Activated CD8-positive, alpha-beta memory T cell treated with anti-CD3 and anti-CD28 coated beads, Interleukin-2, amount 50 U/mL, for 24 hours (primary cell): Measurements from ENCODE around the gene STAMBPL1.
"Not testable (repeated sequence)": the region's sequence is repeated elsewhere in the genome, so short reads cannot be mapped to it uniquely, and the experiment has no call there.

Experiments
- DNase-seq: peaks from one replicate; pipeline ENCODE4 v3.0.0-alpha.2; 2020; ENCODE audit errors: extremely low read depth

The STAMBPL1 gene

DNA sequence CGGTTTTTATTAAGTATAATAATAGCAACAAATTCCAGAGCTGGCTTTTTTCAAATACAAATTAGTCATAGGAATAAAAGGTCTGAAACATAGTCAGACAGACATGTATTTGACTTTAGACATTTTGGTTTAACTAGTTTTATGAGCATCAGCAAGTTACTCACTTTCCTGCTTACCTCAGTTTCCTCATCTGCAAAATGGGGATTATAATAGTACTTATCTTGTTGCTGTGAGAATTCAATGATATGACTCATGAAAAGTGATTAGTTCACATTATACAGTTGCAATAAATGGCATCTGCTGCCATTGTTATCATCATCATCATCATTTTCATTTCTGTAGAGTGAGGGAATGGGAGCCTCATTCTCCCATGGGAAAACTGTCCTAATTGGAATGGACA, 39.0 kb downstream of the STAMBPL1 start:
- no peak for DNase-seq

DNA sequence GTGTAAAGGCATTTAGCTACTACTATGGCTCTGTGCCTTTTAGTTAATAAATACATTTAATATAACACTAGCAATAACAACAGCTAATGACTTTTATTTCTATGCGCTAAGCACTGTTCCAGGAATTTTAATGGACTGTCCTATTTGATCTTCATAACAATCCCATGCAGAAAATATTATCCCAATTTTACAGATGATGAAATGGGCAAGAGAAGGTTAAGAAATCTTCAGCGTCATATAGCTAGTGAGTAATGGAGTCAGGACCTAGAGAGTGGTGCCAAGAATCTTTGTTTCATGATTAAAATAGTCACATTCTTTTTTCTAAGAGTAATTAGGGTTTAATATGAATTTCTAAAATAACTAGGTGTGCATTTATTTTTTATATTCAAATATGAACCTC, 40.2 kb downstream of the STAMBPL1 start:
- DNase-seq, result no peak

DNA sequence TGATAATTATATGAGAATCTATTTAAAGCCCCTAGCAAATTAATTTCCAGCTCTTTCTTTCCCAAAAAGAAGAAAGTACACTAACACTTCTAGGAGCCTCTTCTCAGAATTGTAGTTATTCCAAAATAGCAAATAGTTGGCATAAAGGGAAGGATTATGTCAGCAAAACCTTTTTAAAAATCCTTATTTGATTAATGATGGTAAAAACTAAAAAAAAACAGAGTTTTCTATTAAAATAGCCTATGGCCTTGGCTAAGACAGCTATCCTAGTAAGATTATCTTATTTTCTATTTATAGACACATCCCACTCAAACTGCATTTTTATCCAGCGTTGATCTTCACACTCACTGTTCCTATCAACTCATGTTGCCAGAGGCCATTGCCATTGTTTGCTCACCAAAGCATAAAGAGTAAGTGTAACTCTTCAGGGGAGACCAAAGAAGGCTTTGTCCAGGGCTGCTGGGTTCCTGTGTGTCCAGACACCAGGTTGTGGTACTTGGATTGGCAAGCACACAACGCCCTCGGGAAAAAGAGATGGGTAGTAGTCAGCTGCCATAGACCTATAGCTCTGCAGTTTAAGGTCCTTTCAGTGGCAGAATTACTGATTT, 41.0 kb downstream of the STAMBPL1 start:
- DNase-seq, result no peak

DNA sequence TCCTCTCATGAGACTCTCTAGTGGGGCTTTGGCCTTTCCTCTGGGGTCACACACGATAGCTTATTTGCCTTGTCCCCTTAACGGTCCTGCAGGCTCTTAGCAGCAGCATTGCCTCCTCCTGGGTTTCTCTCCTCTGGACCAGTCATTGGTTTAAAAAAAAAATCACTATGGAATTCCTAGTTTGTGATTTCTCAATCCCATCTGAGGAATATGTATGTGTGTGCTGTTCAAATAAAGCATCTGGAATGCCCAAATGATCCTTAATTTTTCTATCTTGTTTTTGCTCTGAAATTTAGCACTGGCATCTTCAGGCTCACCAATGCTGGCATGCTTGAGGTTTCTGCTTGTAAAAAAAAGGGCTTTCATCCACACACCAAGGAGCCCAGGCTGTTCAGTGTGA, 42.0 kb downstream of the STAMBPL1 start:
- DNase-seq, result no peak

DNA sequence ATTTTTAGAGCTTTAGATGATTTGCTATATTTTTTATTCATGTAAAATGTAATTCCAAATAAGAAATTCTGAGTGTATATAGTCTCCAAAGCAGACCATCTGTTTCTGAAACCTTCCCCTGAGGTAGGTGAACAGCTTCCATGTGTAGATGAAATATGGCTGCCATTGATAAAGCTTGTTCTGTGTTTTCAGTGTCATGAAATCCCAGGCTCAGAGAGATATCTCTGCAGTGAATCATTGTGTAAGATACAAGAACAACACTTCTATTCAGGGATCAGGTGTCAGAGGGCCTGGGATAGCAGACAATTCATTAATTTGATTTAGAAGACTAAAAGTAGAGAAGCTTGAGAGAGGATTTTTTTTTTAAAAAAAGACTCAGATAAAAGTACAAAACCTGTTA, 43.5 kb downstream of the STAMBPL1 start:
- DNase-seq, result no peak

DNA sequence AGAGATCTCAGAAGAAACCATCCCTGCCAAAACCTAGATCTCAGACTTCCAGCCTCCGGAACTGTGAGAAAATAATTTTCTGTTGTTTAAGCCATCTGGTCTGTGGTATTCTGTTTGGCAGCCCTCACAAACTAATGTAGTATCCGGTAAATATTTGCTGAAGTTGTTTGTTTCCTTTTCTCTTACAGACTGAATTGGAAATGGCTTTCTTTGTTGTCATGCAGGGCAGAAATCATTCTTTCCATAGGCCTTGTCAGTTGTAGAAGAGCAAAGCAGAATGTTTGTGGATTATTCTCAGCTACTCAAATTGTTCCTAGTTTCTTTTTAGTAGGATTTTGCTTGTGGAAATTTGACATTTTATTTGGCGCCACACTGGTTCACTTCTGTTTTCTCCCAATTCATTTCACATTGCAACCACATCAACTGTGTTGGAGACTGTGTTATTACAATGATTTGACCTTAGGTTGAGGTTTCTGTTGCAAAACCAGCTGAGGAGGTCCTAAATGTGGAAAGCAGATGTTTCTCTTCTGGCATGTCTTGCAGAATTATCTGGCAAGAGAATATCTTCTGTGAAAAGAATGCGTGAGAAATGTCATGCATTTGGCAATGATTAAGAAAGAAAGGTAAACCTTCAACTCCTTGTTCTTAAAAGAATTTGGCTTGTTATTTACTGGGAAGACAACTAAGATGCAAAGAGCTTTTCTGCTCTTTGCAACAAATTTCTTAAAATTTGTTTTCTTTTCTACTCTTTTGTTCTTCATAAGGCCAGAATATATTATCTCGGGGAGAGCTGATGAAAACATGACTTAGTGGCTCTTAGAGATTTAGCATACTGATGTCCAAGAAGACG, 46.7 kb downstream of the STAMBPL1 start:
- DNase-seq, result no peak

DNA sequence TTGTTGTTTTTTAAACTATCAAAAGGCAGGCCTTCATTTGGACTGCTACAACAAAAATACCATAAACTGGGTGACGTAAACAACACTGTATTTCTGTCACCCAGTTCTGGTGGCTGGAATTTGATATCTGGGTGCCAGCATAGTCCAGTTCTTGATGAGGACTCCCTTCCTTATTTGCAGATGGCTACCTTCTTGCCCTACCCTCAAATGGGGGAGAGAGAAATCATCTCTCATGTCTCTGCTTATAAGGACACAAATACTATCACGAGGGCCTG, 47.3 kb downstream of the STAMBPL1 start:
- DNase-seq, result no peak

DNA sequence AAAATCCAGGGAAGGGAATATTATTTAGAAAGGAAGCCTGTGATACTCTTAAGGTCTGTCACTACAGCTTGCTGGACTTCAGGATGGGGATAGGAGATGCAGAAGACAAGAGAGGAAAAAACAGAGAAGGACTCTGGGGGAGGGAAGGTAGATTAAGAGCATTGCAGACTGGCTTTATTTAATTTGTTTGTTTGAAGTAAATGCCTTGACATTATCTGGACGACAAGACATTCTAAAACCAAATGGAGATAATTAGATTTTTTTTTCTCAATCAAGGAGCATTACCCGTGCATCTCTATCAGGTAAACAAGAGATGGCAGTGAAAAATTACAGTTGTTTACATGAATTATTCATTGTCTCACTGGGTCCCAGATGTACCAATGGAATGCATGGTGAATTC, 48.2 kb downstream of the STAMBPL1 start:
- no peak for DNase-seq

DNA sequence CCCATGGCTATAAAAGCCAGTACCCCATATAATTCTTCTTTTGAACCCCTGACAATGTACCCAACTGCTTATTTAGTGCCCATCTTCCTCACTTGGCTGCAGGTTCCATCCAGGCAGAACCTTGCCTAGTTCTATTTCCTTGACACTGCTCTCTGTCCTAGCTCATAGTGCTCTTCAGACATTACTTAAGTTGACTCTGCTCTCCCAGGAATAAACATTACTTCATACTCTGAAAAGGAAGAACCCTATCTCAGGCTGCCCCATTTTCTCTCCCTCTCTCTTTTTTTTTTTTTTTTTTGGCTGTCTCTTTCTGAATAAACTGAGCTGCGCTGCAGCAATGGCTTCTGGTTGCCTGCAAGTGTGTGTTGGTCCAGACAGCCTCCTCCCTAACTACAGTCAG, 51.5 kb downstream of the STAMBPL1 start:
- DNase-seq, result no peak

DNA sequence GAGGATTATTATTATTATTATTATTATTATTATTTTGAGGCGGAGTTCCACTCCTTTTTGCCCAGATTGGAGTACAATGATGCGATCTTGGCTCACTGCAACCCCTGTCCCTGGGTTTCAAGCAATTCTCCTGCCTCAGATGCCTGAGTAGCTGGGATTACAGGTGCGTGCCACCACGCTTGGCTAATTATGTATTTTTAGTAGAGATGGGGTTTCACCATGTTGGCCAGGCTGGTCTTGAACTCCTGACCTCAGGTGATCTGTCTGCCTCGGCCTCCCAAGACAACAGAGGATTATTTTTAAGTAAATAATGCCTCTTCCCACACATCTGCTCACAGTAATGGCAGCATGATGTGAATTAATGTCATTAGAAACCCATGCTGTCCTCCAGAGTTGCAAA, 52.0 kb downstream of the STAMBPL1 start:
- DNase-seq, result not testable (repeated sequence)

DNA sequence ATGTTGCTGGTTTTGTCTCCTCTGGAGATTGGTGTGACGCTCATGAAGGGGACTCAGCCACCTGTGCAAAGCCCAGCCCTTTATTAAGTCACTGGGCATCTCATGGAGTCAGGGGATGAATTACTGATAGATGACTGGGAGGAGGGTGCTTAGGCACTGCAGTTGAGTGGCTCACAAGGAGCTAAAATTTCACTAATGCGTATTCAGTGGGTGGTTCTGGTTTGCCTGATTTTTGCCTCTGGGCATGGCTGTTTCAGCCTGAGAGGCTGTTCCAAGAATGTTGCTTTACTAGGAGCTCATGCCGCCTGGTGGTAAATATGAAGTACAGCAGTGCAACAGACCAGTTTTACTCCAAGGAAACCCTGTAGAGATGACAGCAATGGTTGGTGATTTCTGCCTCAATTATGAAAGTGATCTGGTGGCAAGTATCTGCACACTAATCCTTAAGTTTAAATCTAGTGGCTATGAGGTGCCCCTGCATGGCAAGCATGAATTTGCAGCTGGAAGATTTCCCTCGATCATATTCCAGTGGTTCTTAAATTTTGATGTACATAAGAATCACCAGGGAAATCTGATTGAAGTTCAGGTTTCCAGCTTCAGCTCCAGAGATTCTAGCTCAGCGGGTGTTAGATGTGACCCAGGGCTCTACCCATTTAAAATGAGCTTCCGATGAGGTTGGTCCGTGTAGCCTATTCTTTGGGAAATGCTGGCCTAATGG, 52.7 kb downstream of the STAMBPL1 start:
- no peak for DNase-seq

DNA sequence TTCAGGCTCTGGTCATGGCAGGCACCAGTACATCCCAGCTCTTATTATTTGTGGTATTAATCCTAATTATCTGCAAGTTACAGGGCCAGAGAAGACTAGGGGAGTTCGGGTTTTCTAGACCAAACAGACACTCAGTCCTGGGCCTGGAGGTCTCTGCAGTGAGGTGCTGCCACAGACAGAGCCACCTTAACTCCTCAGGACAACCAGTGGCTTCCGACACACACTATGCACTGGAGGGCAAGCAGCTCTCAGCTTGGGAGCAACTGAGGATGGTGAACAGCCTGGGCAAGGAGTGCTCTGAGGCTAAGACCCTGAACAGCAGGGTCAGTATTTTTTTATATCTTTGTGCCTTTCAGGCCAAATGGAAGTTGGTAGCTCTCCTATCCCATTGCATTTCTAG, 53.5 kb downstream of the STAMBPL1 start:
- no peak for DNase-seq

DNA sequence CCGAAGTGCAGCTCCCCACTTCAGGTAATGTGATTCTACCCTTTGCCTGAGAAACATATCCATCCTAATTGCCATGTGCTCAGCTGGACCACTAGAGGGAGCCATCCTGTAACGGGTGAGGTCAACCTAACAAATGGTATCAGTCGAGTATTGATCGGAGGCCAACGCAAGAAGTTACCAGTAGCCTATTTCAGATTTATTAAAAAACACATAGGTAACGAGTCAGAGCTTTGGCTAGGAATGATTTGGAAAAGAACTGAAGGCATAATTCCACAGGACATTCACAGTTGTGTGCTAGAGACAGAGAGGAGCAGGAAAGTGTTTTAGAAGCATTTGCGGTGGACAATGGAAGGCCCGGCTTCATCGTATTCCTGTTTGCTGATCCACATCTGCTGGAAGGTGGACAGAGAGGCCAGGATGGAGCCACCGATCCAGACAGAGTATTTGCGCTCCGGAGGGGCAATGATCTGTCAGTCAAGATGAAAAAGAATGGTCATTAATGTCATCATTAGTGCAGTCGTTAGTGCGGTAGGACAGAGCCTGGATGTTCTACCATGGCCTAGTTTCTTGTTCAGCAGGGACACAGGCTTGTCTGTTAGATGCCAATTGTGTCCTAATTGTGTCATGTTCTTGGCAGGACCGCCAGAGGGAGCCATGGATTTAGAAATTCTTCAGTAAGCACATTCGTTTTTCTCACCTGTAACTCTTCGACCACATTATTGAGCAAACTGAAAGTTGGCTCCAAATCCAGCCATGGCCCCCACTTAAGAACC, 55.0 kb downstream of the STAMBPL1 start:
- DNase-seq, result peak; percentile 36

DNA sequence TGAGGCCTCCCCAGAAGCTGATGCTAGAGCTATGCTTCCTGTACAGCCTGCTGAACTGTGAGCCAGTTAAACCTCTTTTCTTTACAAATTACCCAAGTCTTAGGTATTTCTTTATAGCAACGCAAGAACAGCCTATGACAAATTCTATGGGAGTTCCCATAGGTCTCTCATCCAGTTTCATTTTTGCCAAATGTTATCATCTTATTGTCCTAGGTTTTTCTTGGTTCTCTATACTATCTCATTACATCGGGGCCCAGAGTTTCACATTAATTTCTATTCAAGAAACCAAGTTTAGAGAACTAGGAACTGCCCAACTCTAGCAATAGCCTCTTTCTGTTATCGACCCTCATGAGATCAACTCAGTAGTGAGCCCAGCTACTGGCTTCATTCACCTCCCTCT, 56.6 kb downstream of the STAMBPL1 start:
- no peak for DNase-seq

DNA sequence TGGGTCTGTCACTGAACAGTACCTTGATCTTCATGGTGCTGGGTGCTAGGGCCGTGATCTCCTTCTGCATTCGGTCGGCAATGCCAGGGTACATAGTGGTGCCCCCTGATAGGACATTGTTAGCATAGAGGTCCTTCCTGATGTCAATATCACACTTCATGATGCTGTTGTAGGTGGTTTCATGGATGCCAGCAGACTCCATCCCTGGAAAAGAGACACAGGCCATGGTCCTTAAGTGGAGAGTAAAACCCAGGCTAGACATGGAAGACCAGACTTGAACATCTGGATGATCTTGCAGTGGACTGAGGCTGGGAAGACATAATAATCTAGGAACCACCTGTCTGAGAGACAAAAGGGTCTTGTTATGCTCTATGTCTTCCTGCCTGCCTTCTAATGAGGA, 58.0 kb downstream of the STAMBPL1 start:
- no peak for DNase-seq

DNA sequence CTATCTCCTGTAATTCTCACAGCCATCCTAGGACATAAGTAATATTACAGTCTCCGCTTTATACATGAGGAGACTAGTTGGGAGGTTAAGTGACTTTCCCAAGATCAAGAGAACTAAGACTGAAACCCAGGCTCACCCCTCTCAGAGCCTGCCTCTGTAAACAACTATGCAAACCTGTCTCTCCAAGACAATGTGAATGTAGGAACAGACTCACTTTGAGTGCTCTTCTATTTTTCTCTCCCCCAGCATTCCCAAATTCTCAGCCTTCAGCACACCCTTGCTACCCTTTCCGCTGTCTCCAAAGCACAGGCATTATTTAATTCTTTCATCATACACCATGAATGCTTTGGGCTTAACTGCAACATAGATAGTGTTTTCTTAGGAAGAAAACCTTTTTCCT, 58.9 kb downstream of the STAMBPL1 start:
- DNase-seq, result no peak

DNA sequence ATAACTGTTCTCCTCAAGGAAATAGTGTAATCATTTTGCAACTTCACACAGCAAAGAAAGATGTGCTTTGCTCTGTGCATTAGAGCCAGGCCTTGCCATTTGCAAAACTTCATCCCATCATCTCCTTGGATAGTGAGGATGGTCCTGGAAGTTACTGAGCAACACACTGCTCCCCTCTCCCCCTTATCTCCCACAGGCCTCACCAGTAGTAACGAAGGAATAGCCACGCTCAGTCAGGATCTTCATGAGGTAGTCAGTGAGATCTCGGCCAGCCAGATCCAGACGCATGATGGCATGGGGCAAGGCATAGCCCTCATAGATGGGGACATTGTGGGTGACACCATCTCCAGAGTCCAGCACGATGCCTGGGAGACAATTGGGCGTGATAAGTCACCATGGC, 61.0 kb downstream of the STAMBPL1 start:
- no peak for DNase-seq

DNA sequence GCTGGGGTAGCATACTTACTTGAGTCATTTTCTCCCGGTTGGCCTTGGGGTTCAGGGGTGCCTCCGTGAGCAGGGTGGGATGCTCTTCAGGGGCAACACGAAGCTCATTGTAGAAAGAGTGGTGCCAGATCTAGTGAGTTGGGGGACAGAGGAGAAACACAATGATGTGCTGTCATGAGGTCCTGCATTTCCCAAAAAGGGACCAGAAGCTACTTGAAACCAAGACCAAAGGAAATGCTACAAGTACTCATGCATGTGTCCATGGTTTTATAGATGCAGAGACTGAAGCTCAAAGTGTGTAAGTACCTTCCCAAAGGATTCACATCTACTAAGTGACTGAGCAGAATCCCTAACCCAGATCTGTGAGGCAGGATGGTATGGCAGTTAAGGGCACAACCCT, 63.7 kb downstream of the STAMBPL1 start:
- DNase-seq, result no peak

DNA sequence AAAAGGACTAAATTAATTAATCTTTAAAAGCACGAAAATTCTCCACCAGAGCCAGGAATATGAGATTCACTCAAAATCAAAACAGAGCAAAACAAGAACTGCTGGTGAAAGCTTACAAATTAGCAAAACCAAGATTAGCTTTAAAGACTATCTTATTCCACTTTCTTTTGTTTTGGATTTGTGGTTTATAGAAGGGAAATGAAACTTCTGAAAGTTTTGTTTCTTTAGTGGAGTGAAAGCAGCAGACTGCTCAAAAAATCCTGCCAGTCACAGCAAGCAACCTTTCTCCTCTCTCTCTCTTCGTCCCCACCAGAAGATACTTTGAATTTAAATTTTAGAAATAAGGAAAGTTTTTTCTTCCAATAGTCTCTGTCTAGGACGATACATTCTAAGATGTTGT, 64.8 kb downstream of the STAMBPL1 start:
- DNase-seq, result no peak

DNA sequence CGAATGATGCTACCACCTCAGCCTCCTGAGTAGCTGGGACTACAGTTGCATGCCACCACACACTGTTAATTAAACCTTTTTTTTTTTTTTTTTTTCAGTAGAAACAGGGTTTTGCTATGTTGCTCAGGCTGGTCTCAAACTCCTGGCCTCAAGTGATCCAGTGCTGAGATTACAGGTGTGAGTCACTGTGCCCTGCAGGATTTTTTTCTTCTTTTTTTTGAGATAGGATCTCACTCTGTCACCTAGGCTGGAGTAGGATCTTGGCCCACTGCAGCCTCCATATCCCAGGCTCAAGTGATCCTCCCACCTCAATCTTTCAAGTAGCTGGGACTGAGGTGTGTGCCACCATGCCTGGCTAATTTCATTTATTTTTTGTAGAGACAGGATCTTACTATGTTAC, 66.2 kb downstream of the STAMBPL1 start:
- no peak for DNase-seq

DNA sequence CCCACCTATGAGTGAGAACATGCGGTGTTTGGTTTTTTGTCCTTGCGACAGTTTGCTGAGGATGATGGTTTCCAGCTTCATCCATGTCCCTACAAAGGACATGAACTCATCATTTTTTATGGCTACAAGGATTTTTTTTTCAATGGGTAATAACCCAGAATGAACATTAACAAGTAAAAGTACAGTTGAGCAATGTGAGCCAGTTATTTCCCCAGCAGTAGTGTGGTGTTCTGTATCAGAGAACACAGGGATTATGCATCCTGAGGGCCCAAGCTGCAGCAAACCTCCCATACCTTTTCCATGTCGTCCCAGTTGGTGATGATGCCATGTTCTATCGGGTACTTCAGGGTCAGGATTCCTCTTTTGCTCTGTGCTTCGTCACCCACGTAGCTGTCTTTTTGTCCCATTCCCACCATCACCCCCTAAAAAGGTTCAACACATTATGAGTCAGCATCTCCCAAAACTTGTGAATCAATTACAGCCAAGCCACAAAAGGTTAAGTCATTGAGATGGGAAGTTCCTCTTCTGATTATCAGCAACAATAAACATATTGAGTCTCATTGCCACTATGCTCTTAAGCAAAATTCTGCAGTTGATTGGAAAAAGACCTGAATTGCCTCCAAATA, 67.0 kb downstream of the STAMBPL1 start:
- DNase-seq, result no peak

DNA sequence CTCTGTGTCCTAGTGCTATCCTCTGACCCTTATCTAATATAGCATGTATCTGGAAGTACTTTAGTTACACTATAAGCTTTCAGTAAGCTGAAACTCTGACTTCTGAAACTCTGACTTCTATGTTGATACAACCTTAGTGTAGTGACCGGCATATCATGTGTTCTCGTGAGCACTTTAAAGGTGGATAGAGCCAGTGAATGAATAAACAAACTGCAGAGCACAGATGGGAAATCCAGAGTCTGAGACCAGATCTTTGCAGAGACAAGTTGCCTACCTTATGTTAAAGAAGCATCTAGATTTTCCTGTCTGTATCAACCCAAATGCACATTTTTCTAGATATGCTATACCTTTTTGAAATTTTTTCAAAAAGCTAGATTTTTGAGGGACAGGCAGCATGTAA, 69.0 kb downstream of the STAMBPL1 start:
- no peak for DNase-seq
